ENCODE results near the gene GAS2L2.

GAS2L2 gene

GRCh38 chr17:35788477-35789368 is 35.7 kb upstream of the GAS2L2 start:
- no peaks in the 10 kb centered on the region for H3K9me3 ChIP-seq (ENCODE audit: control insufficient read depth, insufficient read depth, low read length)
- H3K9ac ChIP-seq (ENCODE audit: low read depth, low read length): no peak overlapping the region
- peaks cover 27% of the 10 kb centered on the region for H3K27me3 ChIP-seq (ENCODE audit: control insufficient read depth, insufficient read depth, low read length)
- no peaks in the 10 kb centered on the region for H3K4me1 ChIP-seq (ENCODE audit: control insufficient read depth, insufficient read depth, low read length)
- no peaks in the 10 kb centered on the region for H3K36me3 ChIP-seq (ENCODE audit: control insufficient read depth, insufficient read depth, low read length)
- H3K4me3 ChIP-seq (ENCODE audit: low read depth, low read length): no peak overlapping the region

DNA sequence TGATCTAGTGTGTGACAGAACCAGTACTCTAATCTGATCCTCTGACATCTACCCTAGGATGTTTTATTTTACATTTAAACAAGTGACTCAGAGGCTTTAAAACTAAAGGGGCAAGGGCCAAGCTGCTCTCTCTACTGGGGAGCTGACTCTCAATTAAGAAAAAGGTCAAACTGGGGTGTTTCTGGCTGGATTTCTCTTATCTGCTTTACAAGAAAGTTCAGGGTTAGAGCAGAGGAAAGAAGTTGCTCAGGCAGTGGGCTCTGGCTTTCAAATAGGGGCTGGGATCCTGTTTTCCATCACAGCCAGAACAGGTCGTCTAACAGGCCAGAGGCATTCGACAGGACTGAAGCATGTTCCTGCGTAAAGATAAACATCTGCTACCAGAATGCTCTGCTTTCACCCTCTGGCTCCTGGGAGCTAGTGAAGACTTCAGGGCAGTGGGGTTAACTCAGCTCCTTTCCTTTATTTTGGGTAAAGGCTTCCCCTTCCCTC is 33.9 kb upstream of the GAS2L2 start:
- H3K9me3 ChIP-seq (ENCODE audit: control insufficient read depth, insufficient read depth, low read length): no peaks in the 10 kb centered on the region
- H3K27me3 ChIP-seq (ENCODE audit: control insufficient read depth, insufficient read depth, low read length): peaks cover 9% of the 10 kb centered on the region
- no peaks in the 10 kb centered on the region for H3K4me1 ChIP-seq (ENCODE audit: control insufficient read depth, insufficient read depth, low read length)
- H3K36me3 ChIP-seq (ENCODE audit: control insufficient read depth, insufficient read depth, low read length): no peaks in the 10 kb centered on the region
- H3K4me3 ChIP-seq (ENCODE audit: low read depth, low read length): no peak overlapping the region
- no peak overlapping the region for H3K9ac ChIP-seq (ENCODE audit: low read depth, low read length)

DNA sequence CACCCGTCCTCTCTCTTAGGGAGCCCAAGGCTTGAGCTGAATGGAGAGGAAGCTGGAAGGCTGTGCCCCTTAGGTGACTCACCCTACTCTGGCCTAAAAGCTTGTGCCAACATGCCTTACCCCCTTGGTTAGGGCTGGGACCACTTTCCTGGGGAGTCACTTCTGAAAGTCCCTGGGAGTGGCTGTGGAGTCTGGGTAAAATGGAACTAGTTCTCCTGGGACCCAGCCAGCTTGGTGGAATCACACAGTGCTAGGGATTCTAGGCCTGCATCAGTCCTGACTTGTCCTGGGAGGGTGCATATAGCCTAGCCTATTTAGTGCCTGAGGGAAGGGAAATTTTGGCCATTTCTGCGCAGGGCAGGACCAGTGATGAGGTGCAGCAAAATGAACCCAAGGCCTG is 31.9 kb upstream of the GAS2L2 start:
- H3K4me3 ChIP-seq (ENCODE audit: low read depth, low read length): no peak overlapping the region
- no peaks in the 10 kb centered on the region for H3K36me3 ChIP-seq (ENCODE audit: control insufficient read depth, insufficient read depth, low read length)
- no peaks in the 10 kb centered on the region for H3K4me1 ChIP-seq (ENCODE audit: control insufficient read depth, insufficient read depth, low read length)
- H3K9ac ChIP-seq (ENCODE audit: low read depth, low read length): no peak overlapping the region
- no peaks in the 10 kb centered on the region for H3K9me3 ChIP-seq (ENCODE audit: control insufficient read depth, insufficient read depth, low read length)
- no peaks in the 10 kb centered on the region for H3K27me3 ChIP-seq (ENCODE audit: control insufficient read depth, insufficient read depth, low read length)

DNA sequence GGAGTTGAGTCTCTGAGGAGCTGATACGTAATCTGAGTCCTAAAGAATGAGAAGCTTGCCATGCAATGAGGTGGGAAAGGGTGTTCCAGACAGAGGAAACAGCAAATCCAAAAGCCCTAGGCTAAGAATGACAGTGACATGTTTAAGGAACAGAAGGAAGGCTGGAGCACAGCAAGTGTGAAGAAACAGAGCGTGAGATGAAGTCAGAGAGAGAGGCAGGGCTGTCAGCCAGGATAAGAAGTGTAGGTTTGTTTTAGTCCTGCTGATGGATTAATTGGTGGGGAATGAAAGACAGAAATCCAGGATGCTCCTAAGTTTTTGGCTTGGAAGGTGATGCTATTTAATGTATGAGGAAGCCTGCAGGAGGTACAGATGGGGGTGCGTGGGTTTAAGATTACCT is 27.9 kb upstream of the GAS2L2 start:
- H3K4me3 ChIP-seq (ENCODE audit: low read depth, low read length): no peak overlapping the region
- no peaks in the 10 kb centered on the region for H3K36me3 ChIP-seq (ENCODE audit: control insufficient read depth, insufficient read depth, low read length)
- H3K4me1 ChIP-seq (ENCODE audit: control insufficient read depth, insufficient read depth, low read length): no peaks in the 10 kb centered on the region
- no peaks in the 10 kb centered on the region for H3K27me3 ChIP-seq (ENCODE audit: control insufficient read depth, insufficient read depth, low read length)
- no peak overlapping the region for H3K9ac ChIP-seq (ENCODE audit: low read depth, low read length)
- H3K9me3 ChIP-seq (ENCODE audit: control insufficient read depth, insufficient read depth, low read length): no peaks in the 10 kb centered on the region

- H3K9me3 ChIP-seq (ENCODE audit: control insufficient read depth, insufficient read depth, low read length): no peaks in the 10 kb centered on the region
- H3K27me3 ChIP-seq (ENCODE audit: control insufficient read depth, insufficient read depth, low read length): no peaks in the 10 kb centered on the region
- no peak overlapping the region for H3K4me3 ChIP-seq (ENCODE audit: low read depth, low read length)
- H3K4me1 ChIP-seq (ENCODE audit: control insufficient read depth, insufficient read depth, low read length): peaks cover 5% of the 10 kb centered on the region
- H3K9ac ChIP-seq (ENCODE audit: low read depth, low read length): no peak overlapping the region
- no peaks in the 10 kb centered on the region for H3K36me3 ChIP-seq (ENCODE audit: control insufficient read depth, insufficient read depth, low read length)
These were observed 25.7 kb upstream of the GAS2L2 start for GRCh38 chr17:35778641-35779196.

DNA sequence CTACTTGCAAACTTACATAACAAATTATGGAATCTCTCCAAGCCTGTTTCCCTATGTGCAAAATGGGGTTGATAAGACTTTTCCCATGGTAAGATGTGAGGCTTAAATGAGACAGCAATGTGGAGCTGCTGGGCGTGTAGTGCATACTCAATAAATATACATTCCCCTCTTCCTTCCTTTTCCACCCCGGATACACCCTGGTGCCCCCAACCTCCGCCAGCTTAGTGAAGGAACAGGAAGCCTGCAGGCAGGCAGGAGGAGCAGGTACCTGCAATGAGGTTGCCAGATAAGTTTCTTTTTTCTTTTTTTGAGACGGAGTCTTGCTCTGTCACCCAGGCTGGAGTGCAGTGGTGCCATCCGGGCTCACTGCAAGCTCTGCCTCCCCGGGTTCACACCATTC is 22.5 kb upstream of the GAS2L2 start:
- H3K9ac ChIP-seq (ENCODE audit: low read depth, low read length): no peak overlapping the region
- no peaks in the 10 kb centered on the region for H3K36me3 ChIP-seq (ENCODE audit: control insufficient read depth, insufficient read depth, low read length)
- no peak overlapping the region for H3K4me3 ChIP-seq (ENCODE audit: low read depth, low read length)
- H3K9me3 ChIP-seq (ENCODE audit: control insufficient read depth, insufficient read depth, low read length): no peaks in the 10 kb centered on the region
- H3K27me3 ChIP-seq (ENCODE audit: control insufficient read depth, insufficient read depth, low read length): no peaks in the 10 kb centered on the region
- H3K4me1 ChIP-seq (ENCODE audit: control insufficient read depth, insufficient read depth, low read length): peaks cover 5% of the 10 kb centered on the region

- Histone ChIP-seq H3K36me3 (ENCODE audit: control insufficient read depth, insufficient read depth, low read length) (no peaks in the 10 kb centered on the region), H3K4me1 (ENCODE audit: control insufficient read depth, insufficient read depth, low read length) (peaks cover 5% of the 10 kb centered on the region), H3K9me3 (ENCODE audit: control insufficient read depth, insufficient read depth, low read length) (no peaks in the 10 kb centered on the region), H3K27me3 (ENCODE audit: control insufficient read depth, insufficient read depth, low read length) (no peaks in the 10 kb centered on the region), H3K4me3 (ENCODE audit: low read depth, low read length) (no peak overlapping the region), H3K9ac (ENCODE audit: low read depth, low read length) (no peak overlapping the region)
These were observed 22.0 kb upstream of the GAS2L2 start for GRCh38 chr17:35775039-35775438.

- H3K27me3 ChIP-seq (ENCODE audit: control insufficient read depth, insufficient read depth, low read length): no peaks in the 10 kb centered on the region
- H3K4me3 ChIP-seq (ENCODE audit: low read depth, low read length): no peak overlapping the region
- H3K9ac ChIP-seq (ENCODE audit: low read depth, low read length): no peak overlapping the region
These were observed 21.5 kb upstream of the GAS2L2 start for GRCh38 chr17:35774499-35774898.

GRCh38 chr17:35773679-35774425 is 20.8 kb upstream of the GAS2L2 start:
- H3K4me3 ChIP-seq (ENCODE audit: low read depth, low read length): no peak overlapping the region
- H3K36me3 ChIP-seq (ENCODE audit: control insufficient read depth, insufficient read depth, low read length): no peaks in the 10 kb centered on the region
- peaks cover 5% of the 10 kb centered on the region for H3K4me1 ChIP-seq (ENCODE audit: control insufficient read depth, insufficient read depth, low read length)
- H3K9ac ChIP-seq (ENCODE audit: low read depth, low read length): no peak overlapping the region
- H3K9me3 ChIP-seq (ENCODE audit: control insufficient read depth, insufficient read depth, low read length): no peaks in the 10 kb centered on the region
- no peaks in the 10 kb centered on the region for H3K27me3 ChIP-seq (ENCODE audit: control insufficient read depth, insufficient read depth, low read length)

More at GRCh38 chr17:35774499-35774898, 21.5 kb upstream of the GAS2L2 start:
- Histone ChIP-seq H3K4me1 (ENCODE audit: control insufficient read depth, insufficient read depth, low read length) (peaks cover 5% of the 10 kb centered on the region), H3K9me3 (ENCODE audit: control insufficient read depth, insufficient read depth, low read length) (no peaks in the 10 kb centered on the region), H3K36me3 (ENCODE audit: control insufficient read depth, insufficient read depth, low read length) (no peaks in the 10 kb centered on the region)

DNA sequence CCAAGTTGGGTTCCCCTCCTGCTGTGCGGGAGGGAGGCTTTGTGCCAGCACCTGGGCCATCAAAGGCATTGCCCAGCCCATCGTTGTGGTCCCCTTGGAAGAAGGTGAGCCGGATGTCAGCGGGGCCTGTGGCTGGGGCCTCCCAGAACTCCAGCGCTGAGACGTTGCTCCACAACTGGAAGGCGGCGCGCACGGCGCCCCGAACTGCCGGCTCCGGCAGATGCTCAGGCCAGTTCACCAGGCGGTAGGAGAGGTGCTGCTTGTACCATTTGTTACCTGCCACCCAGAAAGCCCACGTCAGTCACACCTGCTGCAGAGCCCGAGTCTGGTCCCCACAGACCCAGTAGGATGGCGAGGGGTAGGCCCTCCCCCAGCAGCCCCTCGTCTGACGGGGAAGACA is 20.1 kb upstream of the GAS2L2 start:
- H3K4me1 ChIP-seq (ENCODE audit: control insufficient read depth, insufficient read depth, low read length): peaks cover 5% of the 10 kb centered on the region
- H3K36me3 ChIP-seq (ENCODE audit: control insufficient read depth, insufficient read depth, low read length): no peaks in the 10 kb centered on the region
- no peak overlapping the region for H3K4me3 ChIP-seq (ENCODE audit: low read depth, low read length)

DNA sequence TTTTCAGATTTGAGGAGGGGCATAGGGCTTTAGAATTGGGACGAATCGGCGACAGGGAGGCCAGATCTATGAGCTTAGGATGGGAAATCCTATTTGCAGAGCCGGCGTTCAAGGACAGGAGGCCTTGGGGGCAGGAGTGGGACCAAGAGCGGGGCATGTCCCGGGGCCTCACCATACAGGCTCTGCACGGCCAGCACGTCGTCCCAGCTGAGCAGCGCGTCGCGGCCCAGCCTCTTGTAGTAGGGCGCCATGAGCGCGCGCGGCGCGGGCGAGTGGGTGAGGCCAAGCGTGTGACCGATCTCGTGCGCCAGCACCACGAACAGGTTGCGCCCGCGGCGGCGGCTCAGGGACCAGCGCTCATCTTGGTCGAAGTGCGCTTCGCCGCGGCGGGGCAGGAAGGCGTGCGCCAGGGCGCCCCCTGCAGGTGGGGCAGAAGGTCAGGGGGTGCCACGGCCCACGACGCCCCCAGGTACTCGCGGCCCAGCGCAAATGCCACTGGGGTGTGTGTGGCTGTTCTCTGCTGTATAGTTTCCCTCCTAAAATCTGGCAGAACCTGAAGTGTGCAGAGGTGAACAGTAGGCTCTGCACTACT is 17.0 kb upstream of the GAS2L2 start:
- no peak overlapping the region for H3K9ac ChIP-seq (ENCODE audit: low read depth, low read length)
- no peak overlapping the region for H3K4me3 ChIP-seq (ENCODE audit: low read depth, low read length)
- no peaks in the 10 kb centered on the region for H3K36me3 ChIP-seq (ENCODE audit: control insufficient read depth, insufficient read depth, low read length)
- peaks cover 2% of the 10 kb centered on the region for H3K9me3 ChIP-seq (ENCODE audit: control insufficient read depth, insufficient read depth, low read length)
- peaks cover 5% of the 10 kb centered on the region for H3K4me1 ChIP-seq (ENCODE audit: control insufficient read depth, insufficient read depth, low read length)
- H3K27me3 ChIP-seq (ENCODE audit: control insufficient read depth, insufficient read depth, low read length): peaks cover 5% of the 10 kb centered on the region

More for the DNA sequence above, 20.1 kb upstream of the GAS2L2 start:
- H3K9me3 ChIP-seq (ENCODE audit: control insufficient read depth, insufficient read depth, low read length): no peaks in the 10 kb centered on the region
- H3K9ac ChIP-seq (ENCODE audit: low read depth, low read length): no peak overlapping the region
- H3K27me3 ChIP-seq (ENCODE audit: control insufficient read depth, insufficient read depth, low read length): no peaks in the 10 kb centered on the region

Measured in iPS-15b (cell line).